CD14-positive monocyte (primary cell): ENCODE results near the gene SEMA5B. TPM values are rescaled to one million over a fixed set of nuclear protein-coding genes. Genes with fewer than 3 reads are reported as not detected.

ENCODE experiments used
- DNase-seq, 3 donors: peaks; one replicate each; pipeline ENCODE4 v3.0.0-alpha.2; 2011 to 2022
- H2AFZ ChIP-seq: 2 replicates; pipeline ENCODE4 v1.6.0; 2012; ENCODE audit warnings: mild to moderate bottlenecking, low read depth, low read length, inconsistent platforms; ENCODE audit not compliant: insufficient read depth, poor library complexity, severe bottlenecking
- H3K27ac ChIP-seq, 2 donors: 1 replicate in 1 of 2; 2 replicates in 1 of 2; pipeline ENCODE4 v1.5.1; 2012 to 2013; ENCODE audit warnings: low read length in 2 of 2, control low read depth in 1 of 2, inconsistent platforms in 1 of 2, low read depth in 1 of 2, mild to moderate bottlenecking in 1 of 2
- H3K27me3 ChIP-seq, 2 donors: one replicate each; pipeline versions ENCODE4 v1.6.0 to v1.6.1; 2011 to 2013; ENCODE audit warnings: low read length in 2 of 2; ENCODE audit not compliant: control insufficient read depth in 2 of 2, insufficient read depth in 2 of 2
- H3K36me3 ChIP-seq, 2 donors: replicated peaks in 1 of 2; 1 replicate in 1 of 2; 2 replicates in 1 of 2; pipeline versions ENCODE4 v1.5.1 to v1.6.1; 2012 to 2013; ENCODE audit warnings: low read length in 2 of 2, control low read depth in 1 of 2, inconsistent platforms in 1 of 2, mild to moderate bottlenecking in 1 of 2; ENCODE audit not compliant: insufficient read depth in 2 of 2, control insufficient read depth in 1 of 2
- H3K4me1 ChIP-seq, 2 donors: 1 replicate in 1 of 2; 2 replicates in 1 of 2; pipeline versions ENCODE4 v1.5.1 to v1.6.1; 2012 to 2013; ENCODE audit warnings: low read length in 2 of 2, control low read depth in 1 of 2, inconsistent platforms in 1 of 2, mild to moderate bottlenecking in 1 of 2, moderate library complexity in 1 of 2; ENCODE audit not compliant: insufficient read depth in 2 of 2, control insufficient read depth in 1 of 2
- H3K4me2 ChIP-seq: replicated peaks from 2 replicates; pipeline ENCODE3; 2012; ENCODE audit warnings: low read length, moderate library complexity, mild to moderate bottlenecking; ENCODE audit not compliant: poor library complexity, severe bottlenecking; ENCODE audit errors: extremely low read depth
- H3K4me3 ChIP-seq, 3 experiments: fragments of 200-600 bp in 1 of 3; sonication (generic) in 1 of 3; replicated peaks in 1 of 3; 1 replicate in 2 of 3; 2 replicates in 1 of 3; pipeline ENCODE4 v1.5.1; 2011 to 2013; ENCODE audit warnings: low read length in 3 of 3, mild to moderate bottlenecking in 3 of 3, control low read depth in 2 of 3, low read depth in 2 of 3, inconsistent platforms in 1 of 3, moderate library complexity in 1 of 3
- H3K79me2 ChIP-seq: 2 replicates; pipeline ENCODE4 v1.6.0; 2012; ENCODE audit warnings: mild to moderate bottlenecking, control low read depth, inconsistent platforms, low read length, moderate library complexity; ENCODE audit not compliant: insufficient read depth
- H3K9ac ChIP-seq: 2 replicates; pipeline ENCODE4 v1.6.0; 2017; ENCODE audit warnings: low read length, mild to moderate bottlenecking; ENCODE audit not compliant: insufficient read depth, poor library complexity, severe bottlenecking
- H3K9me3 ChIP-seq, 2 donors: replicated peaks in 1 of 2; 1 replicate in 1 of 2; 2 replicates in 1 of 2; pipeline versions ENCODE4 v1.5.1 to v1.6.1; 2012 to 2013; ENCODE audit warnings: low read length in 2 of 2, control low read depth in 1 of 2; ENCODE audit not compliant: control insufficient read depth in 1 of 2, insufficient read depth in 1 of 2
- H4K20me1 ChIP-seq: 2 replicates; pipeline ENCODE4 v1.6.0; 2012; ENCODE audit warnings: mild to moderate bottlenecking, low read length, control low read depth, moderate library complexity; ENCODE audit not compliant: insufficient read depth
- H3K27ac Mint-ChIP-seq, 7 donors: one replicate each; pipeline ENCODE4 v1.8.0; 2020; ENCODE audit warnings: mild to moderate bottlenecking in 7 of 7, mixed read lengths in 7 of 7, moderate library complexity in 6 of 7, inconsistent platforms in 2 of 7
- H3K27me3 Mint-ChIP-seq, 3 donors: one replicate each; pipeline ENCODE4 v1.8.0; 2021 to 2022; ENCODE audit warnings: low read depth in 3 of 3, mild to moderate bottlenecking in 3 of 3, mixed read lengths in 3 of 3, moderate library complexity in 3 of 3, inconsistent platforms in 1 of 3
- H3K36me3 Mint-ChIP-seq, 2 donors: one replicate each; pipeline ENCODE4 v1.8.0; 2020; ENCODE audit warnings: mixed read lengths in 2 of 2, inconsistent platforms in 1 of 2, mild to moderate bottlenecking in 1 of 2
- H3K4me1 Mint-ChIP-seq: one replicate; pipeline ENCODE4 v1.8.0; 2020; ENCODE audit warnings: mild to moderate bottlenecking, mixed read lengths
- H3K4me3 Mint-ChIP-seq, 2 donors: one replicate each; pipeline ENCODE4 v1.8.0; 2020; ENCODE audit warnings: mild to moderate bottlenecking in 2 of 2, mixed read lengths in 2 of 2, moderate library complexity in 1 of 2
- H3K9me3 Mint-ChIP-seq, 7 donors: one replicate each; pipeline ENCODE4 v1.8.0; 2020 to 2022; ENCODE audit warnings: mixed read lengths in 7 of 7, mild to moderate bottlenecking in 6 of 7, moderate library complexity in 6 of 7, inconsistent platforms in 2 of 7
- WGBS: methylation state at CpG from one replicate; pipeline ENCODE4 v1.1.5; 2013; ENCODE audit warnings: missing lambda C conversion rate; ENCODE audit not compliant: insufficient coverage; 5-methylcytosine and 5-hydroxymethylcytosine counted together
- intact Hi-C, 2 donors: fragments of 100-400 bp; cut with micrococcal nuclease; formaldehyde crosslinking; loops; one replicate each; pipeline versions ENCODE4 v1.15.0 to v1.15.1; 2023
- polyA plus RNA-seq, 3 donors: library from polyadenylated mRNA; depleted of rRNA in 1 of 3; unstranded in 2 of 3; stranded (reverse) in 1 of 3; fragments of 300-500 nt in 2 of 3; fragments of >200 nt in 1 of 3; fragmentation: Illumina TruSeq in 2 of 3; gene quantifications; 1 replicate in 2 of 3; 2 replicates in 1 of 3; pipeline ENCODE4 v1.2.3, GENCODE V29; 2012 to 2021
- TF ChIP-seq, protein P1 (sequence below): fragments of 200-600 bp; IDR thresholded peaks from one replicate; pipeline ENCODE4 v1.8.0; 2022; ENCODE audit warnings: antibody characterized with exemption, mild to moderate bottlenecking

The SEMA5B gene
- polyA plus RNA-seq, 3 donors = not detected

DNA sequence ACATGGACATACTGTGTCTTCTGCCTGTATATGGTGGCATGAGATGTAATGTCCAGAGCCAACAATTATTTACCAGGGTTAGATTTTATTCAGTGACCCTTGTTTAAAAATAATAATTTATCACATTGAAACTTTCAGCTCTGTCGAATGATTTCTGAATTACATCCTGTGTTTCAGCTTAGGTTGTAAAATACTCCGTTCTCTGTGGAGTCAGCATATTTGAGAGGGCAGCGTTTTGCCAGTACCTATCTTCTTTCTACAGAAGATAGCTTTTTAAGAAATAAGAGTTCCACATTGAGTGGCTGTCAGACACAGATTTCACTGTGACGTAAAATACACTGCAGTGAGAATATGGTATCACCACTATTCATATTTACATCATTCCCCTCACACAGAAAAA lies 147.4 kb downstream of the SEMA5B start:
- no peak overlapping the region for H3K4me2 ChIP-seq
- H3K9ac ChIP-seq = no peak overlapping the region
- intact Hi-C loops = no loop called here
- no peaks in the 10 kb centered on the region for H3K27me3 ChIP-seq
- Mint-ChIP-seq H3K4me3 (no peak overlapping the region), H3K36me3 (peaks cover 62 to 82% of the 10 kb centered on the region in 2 donors), H3K27me3 (no peaks in the 10 kb centered on the region), H3K27ac (no peak overlapping the region), H3K9me3 (no peaks in the 10 kb centered on the region), H3K4me1 (no peaks in the 10 kb centered on the region)
- no peak overlapping the region for H3K27ac ChIP-seq
- TF ChIP-seq, protein P1, sequence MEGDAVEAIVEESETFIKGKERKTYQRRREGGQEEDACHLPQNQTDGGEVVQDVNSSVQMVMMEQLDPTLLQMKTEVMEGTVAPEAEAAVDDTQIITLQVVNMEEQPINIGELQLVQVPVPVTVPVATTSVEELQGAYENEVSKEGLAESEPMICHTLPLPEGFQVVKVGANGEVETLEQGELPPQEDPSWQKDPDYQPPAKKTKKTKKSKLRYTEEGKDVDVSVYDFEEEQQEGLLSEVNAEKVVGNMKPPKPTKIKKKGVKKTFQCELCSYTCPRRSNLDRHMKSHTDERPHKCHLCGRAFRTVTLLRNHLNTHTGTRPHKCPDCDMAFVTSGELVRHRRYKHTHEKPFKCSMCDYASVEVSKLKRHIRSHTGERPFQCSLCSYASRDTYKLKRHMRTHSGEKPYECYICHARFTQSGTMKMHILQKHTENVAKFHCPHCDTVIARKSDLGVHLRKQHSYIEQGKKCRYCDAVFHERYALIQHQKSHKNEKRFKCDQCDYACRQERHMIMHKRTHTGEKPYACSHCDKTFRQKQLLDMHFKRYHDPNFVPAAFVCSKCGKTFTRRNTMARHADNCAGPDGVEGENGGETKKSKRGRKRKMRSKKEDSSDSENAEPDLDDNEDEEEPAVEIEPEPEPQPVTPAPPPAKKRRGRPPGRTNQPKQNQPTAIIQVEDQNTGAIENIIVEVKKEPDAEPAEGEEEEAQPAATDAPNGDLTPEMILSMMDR = no peak
- H3K36me3 ChIP-seq = peaks cover 37 to 94% of the 10 kb centered on the region in 2 donors
- no peak overlapping the region for H2AFZ ChIP-seq
- H3K4me1 ChIP-seq = no peaks in the 10 kb centered on the region
- no peak for DNase-seq
- no peaks in the 10 kb centered on the region for H3K79me2 ChIP-seq
- H3K9me3 ChIP-seq = no peaks in the 10 kb centered on the region
- H3K4me3 ChIP-seq = no peak overlapping the region
- peaks cover 11% of the 10 kb centered on the region for H4K20me1 ChIP-seq
- WGBS = 100% methylated on average over 1 of the region's 4 CpGs

DNA sequence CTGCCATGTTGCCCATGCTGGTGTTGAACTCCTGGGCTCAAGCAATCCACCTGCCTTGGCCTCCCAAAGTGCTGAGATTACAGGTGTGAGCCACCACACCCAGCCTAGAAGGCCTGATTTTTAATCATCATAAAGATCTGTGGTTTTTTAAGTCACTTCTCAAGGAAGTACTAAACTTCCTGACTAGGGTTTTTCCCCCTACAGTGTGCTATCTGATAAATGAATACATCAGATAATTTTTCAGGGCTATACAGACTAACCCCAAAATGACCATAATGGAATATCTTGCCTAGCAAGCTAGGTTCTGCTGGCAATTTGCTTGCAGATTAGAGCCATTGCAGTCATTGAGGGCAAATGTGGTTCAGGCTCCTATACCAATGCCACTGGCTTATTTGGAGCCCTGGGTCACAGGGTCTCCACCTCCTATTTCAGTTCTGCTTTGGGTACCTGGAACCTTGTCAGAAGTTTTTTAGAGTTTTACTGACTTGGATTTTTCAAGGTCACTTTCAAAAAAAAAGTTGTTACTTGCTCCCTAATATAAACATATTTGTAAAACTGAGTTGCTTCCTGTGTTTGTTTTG lies 151.9 kb downstream of the SEMA5B start:
- no peaks in the 10 kb centered on the region for H3K27me3 ChIP-seq
- Mint-ChIP-seq H3K27ac (no peak overlapping the region), H3K4me1 (no peaks in the 10 kb centered on the region), H3K9me3 (no peaks in the 10 kb centered on the region), H3K27me3 (no peaks in the 10 kb centered on the region), H3K36me3 (peaks cover 59 to 73% of the 10 kb centered on the region in 2 donors), H3K4me3 (no peak overlapping the region)
- H3K9me3 ChIP-seq = no peaks in the 10 kb centered on the region
- TF ChIP-seq, protein P1 = no peak
- H3K36me3 ChIP-seq = peaks cover 55 to 92% of the 10 kb centered on the region in 2 donors
- H4K20me1 ChIP-seq = peaks cover 11% of the 10 kb centered on the region
- no peak for DNase-seq
- no peak overlapping the region for H3K4me2 ChIP-seq
- H3K4me3 ChIP-seq = no peak overlapping the region
- intact Hi-C loops = no loop called here
- no peaks in the 10 kb centered on the region for H3K79me2 ChIP-seq
- H3K9ac ChIP-seq = no peak overlapping the region
- H3K4me1 ChIP-seq = no peaks in the 10 kb centered on the region
- H2AFZ ChIP-seq = no peak overlapping the region
- H3K27ac ChIP-seq = no peak overlapping the region
